Measurements from ENCODE around the gene HOXB2. TPM values are rescaled to one million over a fixed set of nuclear protein-coding genes. Genes with fewer than 3 reads are reported as not detected.

HOXB2 gene
- polyA plus RNA-seq, 1 donor, result 11.3 TPM

DNA sequence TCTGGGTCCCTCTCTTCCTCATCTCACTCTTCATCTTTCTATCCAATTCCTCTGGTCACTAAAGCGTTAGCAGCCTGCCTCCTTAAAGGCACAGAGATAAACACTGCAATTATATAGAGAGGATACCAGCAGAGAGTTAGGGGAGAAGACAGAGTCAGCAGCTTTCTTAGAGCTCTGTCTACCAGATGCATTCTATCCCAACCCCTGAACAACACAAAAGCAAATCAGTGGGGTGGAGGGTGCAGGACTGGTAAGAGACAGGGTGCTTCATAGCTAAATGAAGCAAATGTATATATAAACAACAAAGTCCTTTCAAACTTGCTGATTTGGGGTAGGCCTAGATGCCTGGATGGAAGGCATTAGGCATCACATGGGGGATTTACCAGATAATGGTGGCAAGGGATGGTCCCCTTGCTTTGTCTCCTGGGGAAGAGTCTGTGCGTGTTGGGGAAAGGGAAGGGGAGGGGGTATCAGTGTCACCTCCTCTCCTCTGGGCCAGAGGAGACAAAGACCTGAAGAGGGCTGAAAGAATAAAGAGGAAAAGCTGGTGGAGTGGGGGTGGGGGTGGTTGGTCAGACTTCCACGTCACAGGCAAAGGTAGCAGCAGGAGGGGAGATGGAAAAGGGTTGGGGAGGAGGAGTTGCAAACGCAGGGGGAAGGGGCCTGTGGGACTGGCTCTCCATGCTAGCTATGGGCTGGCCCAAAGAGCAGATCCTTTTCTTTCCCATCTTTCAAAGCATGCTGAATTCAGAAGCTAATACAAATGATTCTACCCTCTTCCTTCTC, 21.2 kb upstream of the HOXB2 start:
- DNase-seq, result no peak

DNA sequence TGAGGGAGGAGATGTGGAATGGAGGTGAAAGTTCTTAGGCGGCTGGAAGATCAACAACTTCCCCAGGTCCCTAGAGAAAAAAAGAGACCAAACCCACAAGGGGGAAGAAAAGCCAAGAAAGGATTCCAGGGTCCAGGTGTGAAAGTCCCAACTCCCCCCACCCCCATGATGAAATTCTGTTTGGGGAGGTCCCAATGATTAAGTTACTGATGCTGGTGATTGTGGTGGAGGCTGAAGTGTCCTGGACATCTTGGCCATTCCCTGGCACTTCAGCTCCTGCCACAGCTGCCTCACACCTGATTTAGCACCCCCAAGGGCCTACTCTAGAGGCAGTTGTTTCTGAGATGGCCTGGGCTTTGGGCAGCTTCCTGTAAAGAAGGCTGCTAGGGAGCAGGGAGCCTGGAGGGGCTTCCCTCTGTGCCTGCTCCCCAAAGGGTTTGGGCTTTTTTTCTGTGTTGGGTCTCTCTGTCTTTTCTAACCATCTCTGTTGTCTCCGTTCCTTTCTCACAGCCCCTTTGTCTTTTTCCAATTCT, 20.2 kb upstream of the HOXB2 start:
- no peak for DNase-seq

DNA sequence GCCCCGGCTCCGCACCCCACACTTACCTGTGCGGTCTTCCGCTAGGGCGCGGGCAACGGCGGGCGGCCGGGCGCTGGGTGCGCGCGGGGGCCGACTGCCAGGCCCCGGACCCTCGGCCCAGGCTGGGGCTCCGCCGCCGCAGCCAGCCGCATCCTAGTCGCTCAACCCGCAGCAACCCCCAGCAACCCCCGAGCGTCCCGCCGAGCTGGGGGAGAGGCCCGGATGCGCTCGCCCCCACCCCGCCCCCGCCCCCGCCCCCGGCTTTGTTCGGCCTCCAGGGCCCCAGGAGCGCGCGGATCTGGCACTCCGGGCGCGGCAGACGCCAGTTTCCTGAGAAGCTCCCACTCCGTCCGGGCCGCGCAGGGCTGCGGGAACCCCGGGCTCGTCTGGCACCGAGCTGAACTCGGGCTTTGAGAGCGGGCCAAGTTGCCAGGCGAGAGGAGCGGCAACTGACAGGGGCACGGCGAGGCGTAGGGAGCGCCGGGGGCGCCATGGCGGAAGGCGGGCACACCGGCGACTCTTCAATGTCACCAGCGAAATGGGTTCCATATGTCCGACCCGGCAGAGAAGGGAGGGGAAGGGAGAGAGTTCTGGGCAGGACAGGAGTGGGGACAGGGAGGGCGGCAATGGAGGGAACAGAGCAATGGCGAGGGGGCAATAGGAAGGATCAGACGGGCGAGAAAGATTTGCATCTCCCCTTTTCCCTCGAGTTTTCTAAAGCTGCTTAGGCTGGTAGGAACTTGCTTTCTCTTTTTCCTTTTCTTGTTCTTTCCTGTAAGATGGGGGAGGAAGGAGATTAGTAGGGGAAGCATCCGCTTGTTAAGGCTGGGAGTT, 19.5 kb upstream of the HOXB2 start:
- no peak for DNase-seq

GRCh38 chr17:48563867-48564187, 18.9 kb upstream of the HOXB2 start:
- no peak for DNase-seq

- DNase-seq, result no peak
These were observed 18.5 kb upstream of the HOXB2 start for GRCh38 chr17:48563385-48563838.

GRCh38 chr17:48562934-48563333, 18.0 kb upstream of the HOXB2 start:
- no peak for DNase-seq

- no peak for DNase-seq
These were observed 17.2 kb upstream of the HOXB2 start for GRCh38 chr17:48561884-48562810.

DNA sequence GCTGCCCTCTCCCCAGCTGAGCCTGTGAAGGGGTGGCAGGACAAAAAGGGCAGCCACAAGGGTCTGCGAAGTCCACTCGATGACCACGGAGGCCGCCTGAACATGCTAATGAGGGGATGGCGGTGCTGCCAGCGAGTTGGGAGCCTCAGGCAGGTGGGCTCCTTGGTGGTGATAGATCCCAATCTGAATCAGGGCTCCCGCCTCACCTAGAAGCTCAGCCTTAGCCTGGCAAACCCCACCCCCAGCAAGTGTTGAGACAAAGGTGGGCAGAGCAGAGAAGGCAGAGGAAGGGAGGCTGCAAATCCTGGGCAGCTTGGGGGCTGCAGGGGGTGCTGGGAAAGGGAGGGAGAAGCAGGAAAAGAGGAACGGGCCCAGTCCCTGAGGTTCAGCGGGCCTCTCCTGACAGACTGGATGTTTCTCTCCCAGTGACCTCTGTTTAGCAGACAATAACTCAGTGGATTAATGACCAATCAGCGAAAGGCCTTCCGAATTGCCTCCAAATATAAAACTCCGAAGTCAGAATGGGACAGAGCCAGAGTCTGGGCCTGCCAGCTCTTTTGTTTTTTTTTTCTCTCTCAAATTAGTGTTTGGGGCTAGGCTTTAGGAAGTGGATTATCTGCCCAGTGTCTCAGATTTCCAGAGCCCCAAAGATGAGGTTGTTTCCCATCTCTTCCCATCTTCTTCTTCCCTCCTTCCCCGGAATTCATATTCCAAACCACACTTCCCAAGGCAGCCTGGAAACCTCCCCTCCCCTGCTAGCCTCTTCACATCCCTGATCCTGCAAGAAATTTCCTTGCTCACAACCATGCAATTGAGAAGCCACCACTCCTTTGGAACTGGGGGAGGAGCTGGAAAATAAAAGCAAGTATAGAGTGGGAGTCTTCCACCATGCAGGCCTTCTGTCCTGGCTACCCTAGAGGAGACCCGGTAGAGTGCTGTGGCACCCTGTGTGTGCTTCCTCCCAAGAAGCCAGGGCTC, 15.2 kb upstream of the HOXB2 start:
- DNase-seq, result no peak

DNA sequence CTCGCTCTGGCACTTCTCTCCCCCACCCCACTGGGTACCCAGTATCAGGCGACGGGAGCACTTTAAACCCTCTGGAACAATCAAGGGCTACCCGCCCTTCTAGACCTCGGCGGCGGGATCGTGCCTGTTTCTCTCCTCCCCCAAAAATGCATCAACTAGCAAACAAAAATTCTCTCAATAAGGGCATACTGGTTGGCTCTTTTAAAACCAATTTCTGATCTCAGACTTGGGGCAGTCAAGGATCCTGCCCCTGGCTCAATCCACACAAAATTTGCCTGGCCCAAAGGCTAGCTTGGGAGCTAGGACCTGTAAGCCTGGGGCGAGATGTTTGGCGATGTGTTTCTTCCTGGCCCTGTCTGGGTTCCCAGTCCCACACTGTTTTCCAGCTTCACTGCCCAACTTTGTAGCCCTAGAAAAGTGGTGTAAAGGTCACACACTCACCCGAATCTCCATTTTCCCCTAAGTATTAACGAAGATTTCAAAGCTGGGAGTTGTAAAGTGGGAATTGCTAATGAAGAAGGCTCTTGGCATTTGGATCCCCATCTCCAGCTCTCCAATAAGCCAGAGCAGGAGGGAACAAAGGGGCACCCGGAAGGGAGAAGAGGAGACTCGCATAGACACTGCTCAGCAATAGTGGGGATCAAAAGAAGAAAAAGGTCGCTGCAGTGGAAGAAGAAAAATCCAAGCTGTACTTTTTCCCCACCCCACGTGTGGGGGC, 14.4 kb upstream of the HOXB2 start:
- DNase-seq, result no peak

DNA sequence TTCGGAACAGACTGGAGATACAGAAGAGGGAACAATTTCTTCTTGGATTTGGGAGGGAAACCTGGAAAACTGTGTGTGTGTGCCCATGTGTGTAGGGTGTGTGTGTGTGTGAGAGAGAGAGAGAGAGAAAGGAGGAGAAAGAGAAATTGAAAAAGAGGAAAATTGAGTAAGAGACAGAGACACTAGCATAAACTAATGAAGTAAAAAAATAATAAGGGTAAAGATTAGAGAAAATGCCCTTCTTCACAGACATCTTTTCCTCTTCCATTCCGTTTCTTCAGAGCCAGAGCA, 13.9 kb upstream of the HOXB2 start:
- no peak for DNase-seq

GRCh38 chr17:48558057-48558830, 13.3 kb upstream of the HOXB2 start:
- no peak for DNase-seq

DNA sequence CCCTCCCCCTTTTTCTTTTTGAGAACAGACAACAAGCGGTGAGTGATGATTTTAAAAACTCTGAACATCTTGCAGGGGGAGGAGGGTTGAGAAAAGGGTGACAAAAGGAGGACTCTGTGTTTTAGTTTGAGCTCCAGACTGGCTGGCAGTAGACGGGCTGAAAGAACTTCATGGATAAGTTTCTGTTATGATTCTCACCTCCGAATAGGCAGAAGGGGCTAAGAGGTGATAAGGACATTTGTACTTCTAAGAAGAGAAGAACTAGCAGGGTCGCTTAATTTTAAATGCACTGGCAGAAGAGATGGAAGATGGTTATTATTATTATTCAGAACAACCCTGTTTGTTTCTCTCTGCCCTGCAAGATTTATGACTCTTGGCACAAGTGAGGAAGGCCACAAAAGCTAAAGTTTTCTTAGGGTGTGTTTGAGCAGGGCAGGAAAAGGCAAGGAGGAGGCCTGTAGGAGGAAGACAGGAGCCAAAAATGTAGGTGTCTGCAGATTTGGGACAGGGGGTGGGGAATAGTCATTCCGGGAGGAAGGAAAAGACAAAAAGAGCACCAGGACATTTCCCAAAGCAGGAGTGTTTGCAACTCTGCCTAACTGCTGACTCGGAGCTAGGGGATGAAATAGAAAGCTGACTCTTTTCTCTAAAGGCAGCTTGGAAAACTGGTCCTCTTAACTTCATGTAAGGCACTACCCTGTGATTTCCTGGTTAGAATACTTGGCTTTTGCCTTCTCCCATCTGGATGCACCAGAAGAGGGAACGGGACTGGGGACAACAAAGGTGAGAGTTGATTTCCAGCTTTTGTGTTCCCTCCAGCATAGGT, 11.9 kb upstream of the HOXB2 start:
- no peak for DNase-seq

GRCh38 chr17:48556229-48556575, 11.3 kb upstream of the HOXB2 start:
- DNase-seq, result no peak

DNA sequence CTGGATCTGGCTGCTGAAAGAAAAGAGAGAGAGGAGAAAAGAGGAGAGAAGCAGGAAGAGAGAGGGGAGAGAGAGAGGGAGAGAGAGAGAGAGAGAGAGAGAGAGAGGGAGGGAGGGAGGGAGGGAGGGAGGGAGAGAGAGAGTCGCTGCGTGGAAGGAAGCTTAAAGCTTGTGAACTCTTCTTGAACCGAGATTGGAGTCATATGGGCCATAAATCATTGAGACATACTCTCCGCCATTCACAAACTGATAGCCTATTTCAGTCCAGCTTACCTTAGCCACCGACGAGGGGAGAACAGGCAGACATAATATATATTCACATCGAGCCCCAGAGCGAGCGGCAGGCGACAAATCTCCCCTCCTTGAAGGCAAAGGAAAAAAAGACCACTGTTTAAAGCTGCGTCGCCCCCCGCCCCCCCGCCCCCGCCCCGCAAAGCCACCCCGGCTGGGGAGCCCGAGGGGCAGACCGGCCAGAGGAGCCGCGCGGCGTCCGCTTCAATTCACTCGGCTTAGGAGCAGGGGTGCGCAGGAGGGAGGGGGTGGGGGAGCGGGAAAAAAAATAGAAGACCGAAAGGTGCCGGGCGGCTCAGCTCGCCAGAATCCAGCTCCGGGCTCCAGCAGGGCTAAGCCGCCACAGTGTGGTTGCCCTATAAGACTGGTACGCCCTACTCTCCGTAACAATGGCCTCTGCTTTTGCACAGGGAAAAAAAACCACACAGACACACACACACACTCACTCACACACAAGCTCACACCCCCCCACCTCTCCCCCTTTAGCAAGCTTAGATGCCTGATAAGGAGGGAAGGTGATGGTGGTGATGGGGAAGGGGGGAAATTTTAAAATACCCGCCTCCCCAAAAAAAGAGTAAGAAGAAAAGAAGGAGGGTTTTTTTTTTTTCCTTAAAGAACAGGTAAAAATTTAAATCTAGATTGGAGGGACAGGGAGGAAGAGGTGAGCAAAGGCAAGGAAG, 10.6 kb upstream of the HOXB2 start:
- DNase-seq, result no peak

- DNase-seq, result no peak
These were observed 9.7 kb upstream of the HOXB2 start for GRCh38 chr17:48554412-48555257.

- no peak for DNase-seq
These were observed 8.9 kb upstream of the HOXB2 start for GRCh38 chr17:48553826-48554225.

DNA sequence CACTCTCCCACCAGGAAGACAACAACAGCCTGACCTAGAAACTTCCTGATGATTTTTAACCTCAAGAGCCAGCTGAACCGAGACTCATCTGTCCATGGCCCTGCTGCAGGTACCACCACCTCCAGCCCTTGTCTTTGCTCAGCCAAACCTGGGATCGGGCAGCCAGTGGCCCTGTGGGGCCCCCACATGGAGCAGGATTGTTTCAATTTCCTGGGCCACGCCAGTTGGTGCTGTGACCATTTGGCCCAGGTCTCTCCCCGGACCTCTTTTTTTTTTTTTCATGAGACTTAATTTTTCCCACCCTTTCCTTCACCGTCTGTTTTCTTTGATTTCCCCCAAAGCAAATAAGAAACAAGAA, 8.3 kb upstream of the HOXB2 start:
- DNase-seq, result no peak

Measured in hindlimb muscle (tissue), 1 donor.